Stimulated activated CD8-positive, alpha-beta memory T cell treated with anti-CD3 and anti-CD28 coated beads, Interleukin-4, amount 100 ng/mL, for 24 hours (primary cell): ENCODE results near the gene MAGI2.
"Not testable (repeated sequence)": the region's sequence is repeated elsewhere in the genome, so short reads cannot be mapped to it uniquely, and the experiment has no call there.

ENCODE experiments used
- DNase-seq: peaks from one replicate; pipeline ENCODE4 v3.0.0-alpha.2; 2020; ENCODE audit warnings: low read depth

MAGI2 gene

DNA sequence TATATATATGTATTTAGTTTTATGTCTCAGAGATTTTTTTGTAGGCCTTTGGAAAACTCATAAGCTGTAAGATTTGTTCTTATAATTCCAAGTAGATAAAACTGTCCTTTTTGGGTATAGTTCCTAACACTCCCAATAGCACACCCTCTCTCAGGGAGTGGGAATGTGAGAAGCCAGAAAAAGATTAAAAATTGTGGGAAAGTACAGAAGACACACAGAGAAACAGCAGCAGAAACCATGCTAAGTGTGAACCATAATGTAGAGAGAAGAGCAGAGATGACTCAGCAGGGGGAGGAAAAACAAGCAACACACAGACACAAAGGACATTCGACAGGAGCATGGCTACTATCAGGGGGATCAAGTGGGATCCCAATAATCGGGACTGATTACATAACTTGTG lies 401.6 kb downstream of the MAGI2 start:
- DNase-seq, result no peak

DNA sequence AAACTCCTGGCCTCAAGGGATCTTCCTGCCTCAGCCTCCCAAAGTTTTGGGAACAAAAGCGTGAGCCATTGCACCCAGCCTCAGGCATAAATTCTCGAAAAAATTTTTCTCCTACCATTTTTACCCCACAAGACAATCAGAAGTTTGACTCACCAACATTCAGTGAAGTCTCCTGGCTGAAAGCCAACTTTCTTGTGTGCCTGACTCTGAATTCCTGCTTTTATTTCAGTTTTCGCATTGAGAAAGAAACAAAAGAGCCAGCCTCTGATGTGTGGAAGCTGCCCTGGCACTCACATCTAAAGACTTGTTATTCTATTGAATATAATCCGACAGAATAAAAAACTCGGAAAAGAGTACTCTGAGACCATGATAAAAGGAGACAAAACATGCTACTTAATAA lies 402.9 kb downstream of the MAGI2 start:
- DNase-seq, result no peak

DNA sequence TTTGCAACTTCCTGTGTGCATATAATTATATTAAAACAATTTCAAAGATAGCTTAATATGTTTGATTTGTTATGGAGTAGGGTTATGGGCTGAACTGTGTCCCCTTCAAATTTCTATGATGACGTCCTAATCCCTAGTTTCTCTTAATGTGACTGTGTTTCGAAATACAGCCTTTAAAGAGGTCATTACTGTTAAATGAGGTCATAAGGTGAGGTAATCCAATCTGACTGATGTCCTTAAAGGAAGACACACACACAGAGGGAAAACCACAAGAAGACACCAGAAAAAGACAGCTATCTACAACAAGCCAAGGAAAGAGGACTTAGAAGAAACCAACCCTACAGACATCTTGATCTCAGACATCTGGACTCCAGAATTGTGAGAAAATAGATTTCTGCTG lies 407.4 kb downstream of the MAGI2 start:
- DNase-seq, result no peak

DNA sequence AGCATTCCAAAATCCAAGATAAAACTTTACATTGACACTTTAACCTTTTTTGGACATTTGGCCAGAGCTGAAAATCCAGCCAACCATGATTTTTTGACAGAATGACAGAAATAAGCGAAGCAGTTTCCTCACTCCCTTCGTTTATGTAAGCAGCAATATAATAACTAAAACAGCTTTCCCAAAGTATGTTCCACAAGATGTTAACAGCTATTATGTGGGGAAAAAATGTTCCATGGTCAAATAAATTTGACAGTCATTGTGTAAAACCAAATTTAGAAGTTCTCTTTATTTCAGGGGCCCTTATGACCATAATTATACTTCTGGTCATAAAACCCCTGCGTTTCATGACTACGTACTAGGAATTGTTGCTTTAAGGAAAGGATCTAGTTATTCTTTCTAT lies 416.5 kb downstream of the MAGI2 start:
- DNase-seq, result no peak

DNA sequence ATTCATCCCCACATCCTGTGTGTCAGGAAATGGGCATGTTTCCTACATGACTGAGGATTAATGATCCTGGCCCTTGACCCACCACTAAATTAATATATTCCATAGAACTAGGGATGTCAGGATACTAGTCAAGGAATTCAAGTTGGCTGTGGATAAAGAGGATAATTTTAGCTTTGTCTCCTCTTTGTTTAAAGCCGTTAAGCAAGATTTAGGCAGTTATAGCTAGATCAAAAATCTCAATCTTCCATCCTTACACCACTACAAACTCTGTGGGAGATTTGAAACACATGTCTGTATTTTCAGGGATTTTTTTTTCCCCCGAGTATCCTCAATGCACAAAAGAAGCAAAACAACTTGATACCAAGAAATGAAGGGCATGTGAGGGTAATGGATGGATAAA lies 417.1 kb downstream of the MAGI2 start:
- DNase-seq, result no peak

DNA sequence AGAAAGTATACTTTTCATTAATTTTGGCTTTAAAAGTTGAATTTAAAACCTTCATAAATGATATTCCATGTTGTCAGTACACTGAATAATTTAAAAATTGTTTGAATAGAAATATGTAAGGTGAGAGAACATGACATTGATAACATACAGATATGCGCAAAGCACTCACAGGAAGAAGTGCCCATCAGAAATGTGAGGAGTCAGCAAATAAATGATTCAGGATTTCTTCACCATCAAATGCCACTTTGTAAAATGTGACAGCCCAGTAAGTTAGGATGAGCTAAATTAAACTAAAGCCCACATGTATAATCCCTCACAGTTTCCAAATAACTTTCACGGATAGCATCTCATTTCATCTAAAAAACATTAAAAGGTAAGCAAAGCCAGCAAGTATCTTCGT lies 417.6 kb downstream of the MAGI2 start:
- DNase-seq, result no peak

DNA sequence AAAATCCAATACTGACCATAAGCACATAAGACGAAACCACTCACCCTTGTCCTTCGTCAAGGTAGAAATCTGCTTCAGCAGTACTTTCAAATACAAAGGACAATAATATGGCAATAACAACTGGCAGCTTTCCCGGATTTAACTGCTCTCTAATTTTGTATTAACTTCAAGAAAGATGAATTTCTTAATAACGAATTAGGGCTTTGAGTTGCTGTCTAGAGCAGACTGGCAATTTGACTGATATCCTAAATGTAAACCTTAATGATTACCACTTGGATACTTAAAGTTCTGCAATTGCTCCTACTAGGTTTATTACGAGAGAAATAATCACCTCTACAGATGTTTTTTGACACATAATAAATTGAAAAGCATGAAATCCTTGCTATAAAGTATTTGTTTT lies 418.7 kb downstream of the MAGI2 start:
- no peak for DNase-seq

DNA sequence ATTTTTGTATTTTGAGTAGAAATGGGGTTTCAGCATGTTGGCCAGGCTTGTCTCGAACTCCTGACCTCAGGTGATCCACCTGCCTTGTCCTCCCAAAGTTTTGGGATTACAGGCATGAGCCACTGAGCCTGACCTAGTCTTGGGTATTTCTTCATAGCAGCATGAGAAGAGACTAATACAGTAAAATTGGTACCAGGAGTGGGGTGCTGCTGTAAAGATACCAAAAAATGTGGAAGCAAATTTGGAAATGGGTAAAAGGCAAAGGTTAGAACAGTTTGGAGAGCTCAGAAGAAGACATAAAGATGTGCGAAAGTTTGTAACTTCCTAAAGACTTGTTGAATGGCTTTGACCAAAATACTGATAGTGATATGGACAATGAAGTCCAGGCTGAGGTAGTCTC lies 433.8 kb downstream of the MAGI2 start:
- not testable (repeated sequence) for DNase-seq

DNA sequence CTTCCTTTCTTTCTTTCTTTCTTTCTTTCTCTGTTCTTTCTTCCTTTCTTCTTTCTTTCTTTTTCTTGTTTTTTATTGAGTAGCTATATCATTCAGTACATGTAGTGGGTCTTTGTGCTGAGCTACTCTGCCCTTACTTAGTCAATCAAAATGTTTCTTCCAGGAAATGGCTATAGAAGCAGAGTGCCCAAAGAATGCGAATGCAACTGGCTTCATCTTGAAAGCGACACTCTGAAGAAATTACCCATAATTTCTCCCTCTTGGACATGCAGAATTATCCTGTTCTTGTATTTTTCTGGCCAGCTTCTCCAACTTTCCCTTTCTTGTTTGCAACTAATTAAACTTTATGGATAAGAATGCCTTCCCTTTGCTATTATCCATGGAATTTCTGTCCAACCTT lies 441.5 kb downstream of the MAGI2 start:
- no peak for DNase-seq

DNA sequence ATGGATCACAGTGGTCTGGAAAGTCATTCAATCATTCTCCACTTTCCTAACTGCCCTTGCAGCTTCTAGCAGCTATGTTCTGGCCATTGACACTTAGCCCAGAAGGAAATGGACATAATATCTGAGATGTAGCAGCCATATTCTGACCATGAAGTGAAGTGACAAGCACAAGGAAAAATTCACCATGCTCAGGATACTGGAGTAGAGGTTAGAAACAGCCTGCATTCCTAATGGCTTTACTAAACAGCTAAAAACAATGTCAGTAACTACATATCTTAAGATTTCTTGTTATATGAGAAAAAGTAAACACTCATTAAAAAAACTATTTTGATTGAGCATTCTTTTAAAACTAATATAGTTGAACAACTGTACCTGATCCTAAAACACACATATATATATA lies 443.8 kb downstream of the MAGI2 start:
- DNase-seq, result no peak

DNA sequence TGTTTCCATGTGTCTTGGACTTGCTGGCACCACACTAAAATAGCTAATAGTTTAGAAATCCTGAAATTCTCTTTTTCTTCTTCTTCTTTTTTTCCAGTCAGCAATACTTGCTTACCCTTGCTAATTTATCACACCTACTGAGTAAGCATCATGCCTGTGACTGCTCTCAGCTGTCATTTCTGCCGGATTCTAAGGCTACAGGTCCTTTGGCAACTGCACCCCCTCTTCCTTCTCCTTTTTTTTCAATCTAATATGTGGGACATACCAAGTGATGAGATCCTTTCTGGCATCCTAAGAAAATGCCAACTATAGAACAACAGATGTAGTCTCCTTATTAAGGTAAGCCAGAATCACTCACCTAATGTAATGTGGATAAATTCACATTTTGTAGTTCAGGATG lies 444.7 kb downstream of the MAGI2 start:
- no peak for DNase-seq

DNA sequence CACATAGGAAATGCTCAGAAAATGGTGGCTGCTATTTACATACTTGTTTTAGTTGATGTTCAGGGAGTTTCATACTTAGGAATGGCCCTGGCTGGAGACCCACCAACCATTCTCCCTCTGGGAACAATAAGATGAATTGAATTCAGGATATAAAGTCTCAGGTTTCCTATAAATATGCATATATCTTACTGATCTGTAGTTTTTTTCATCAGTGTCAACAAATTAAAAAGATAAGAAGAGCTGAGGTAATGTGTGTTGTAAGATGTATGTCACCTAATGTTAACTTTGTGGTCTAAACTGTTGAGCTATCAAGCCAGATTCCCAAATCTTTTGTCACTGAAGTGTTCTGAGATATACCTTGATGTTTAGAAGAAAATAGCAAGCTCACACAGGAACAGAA lies 457.5 kb downstream of the MAGI2 start:
- no peak for DNase-seq

DNA sequence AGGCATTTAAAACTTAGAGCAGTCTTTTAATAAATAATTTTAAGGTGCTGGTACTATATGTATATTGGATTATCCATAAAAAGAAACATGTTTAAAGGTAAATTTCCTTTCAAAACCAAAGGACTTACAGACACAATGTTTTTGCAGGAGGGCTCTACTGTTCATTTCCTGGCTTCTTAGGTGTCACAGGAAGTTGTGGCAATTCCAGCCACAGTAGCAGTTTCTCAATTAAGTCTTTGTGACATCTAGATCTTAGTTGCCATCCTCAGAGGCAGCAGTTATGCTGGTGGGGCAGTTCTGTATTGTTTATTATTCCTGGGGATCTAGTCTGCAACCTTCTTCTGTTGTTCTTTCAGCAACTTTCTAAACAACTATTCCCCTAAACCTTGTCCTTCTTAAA lies 460.1 kb downstream of the MAGI2 start:
- DNase-seq, result no peak

DNA sequence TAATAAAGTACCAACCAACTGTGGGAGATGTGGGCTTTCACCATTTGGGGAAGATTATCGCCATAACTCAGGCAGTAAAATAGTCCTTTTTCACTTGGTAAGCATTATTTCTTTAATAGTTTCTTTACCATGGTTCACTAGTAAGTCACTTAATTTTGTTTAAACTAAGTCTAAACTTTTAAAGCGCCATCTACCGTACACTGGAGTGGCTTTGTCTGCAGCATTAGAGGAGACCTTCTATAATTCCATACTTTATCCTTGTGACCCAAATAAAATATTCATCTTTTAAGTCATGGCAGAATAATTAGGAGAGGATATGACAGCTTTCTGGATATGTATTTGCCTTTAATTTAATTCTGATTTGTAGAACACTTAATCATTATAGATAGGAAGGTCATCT lies 468.0 kb downstream of the MAGI2 start:
- DNase-seq, result no peak

DNA sequence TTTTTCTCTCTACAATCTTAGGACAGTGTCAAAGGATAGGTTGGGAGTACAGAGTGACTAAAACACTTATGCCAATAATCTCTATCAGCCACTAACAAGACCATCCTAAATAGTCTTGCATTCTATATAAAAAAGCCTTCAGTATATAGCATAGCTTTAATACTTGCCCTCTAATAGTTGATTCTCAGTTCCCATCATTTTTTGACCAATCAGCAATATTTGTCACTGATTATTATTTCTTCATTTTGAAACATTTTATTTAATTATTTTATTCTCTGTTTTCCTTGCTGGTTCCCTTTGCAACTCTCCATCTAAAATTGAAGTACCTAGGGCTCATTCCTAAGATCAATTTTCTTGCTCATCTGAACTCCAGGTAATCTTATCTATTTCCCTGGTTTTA lies 470.0 kb downstream of the MAGI2 start:
- DNase-seq, result no peak

DNA sequence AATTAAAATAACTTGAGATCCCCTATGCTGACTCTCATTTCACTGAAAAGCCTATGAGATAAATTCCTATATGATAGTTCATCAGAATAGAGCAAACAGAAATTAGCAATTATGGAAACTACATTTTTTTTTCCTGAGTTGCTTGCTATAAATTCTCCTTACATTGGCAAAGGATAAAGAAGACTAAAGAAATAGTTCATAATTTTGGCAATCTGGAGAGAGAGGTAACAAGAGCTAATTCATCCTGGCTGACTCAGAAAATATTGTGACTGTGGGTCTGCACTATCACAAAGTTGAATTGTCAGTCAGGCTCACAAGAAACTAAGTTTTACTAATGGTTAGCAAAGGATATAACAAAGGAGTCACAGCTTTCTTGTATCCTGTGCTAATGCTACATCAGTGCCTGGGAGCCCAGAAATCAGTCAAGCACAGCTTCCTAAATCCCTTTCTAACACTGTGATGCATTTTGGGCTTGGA lies 483.0 kb downstream of the MAGI2 start:
- no peak for DNase-seq

DNA sequence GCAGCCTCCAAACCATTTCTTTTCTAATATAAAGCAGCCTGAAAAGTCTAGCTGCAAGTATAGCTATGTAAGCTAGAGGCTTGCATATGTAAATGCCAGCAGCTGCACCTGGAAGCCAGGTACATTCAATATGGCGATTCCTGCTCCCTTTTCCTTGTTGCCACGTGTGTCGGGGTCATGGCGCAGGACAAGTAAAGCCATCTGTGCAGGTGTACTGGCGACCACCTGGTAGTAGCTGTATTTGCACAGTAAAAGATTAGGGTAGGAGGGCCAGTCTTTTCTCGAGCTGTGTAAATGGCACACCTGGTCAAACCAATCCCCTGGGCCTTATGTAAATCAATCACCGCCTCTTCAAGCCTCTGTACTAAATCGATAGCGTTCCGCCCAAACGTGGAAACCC lies 484.5 kb downstream of the MAGI2 start:
- no peak for DNase-seq

DNA sequence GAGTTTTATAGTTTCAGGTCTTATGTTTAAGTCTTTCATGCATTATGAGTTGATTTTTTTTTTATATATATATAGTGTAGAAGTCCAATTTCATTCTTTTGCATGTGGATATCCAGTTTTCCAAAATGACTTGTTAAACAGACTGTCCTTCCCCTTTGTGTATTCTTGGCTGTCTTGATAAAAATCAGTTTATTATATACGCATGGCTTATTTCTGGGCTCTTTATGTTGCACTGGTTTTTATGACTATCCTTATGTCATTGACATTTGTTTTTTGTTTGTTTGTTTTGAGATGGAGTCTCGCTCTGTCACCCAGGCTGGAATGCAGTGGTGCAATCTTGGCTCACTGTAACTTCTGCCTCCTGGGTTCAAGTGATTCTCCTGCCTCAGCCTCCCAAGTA lies 485.9 kb downstream of the MAGI2 start:
- DNase-seq, result not testable (repeated sequence)

DNA sequence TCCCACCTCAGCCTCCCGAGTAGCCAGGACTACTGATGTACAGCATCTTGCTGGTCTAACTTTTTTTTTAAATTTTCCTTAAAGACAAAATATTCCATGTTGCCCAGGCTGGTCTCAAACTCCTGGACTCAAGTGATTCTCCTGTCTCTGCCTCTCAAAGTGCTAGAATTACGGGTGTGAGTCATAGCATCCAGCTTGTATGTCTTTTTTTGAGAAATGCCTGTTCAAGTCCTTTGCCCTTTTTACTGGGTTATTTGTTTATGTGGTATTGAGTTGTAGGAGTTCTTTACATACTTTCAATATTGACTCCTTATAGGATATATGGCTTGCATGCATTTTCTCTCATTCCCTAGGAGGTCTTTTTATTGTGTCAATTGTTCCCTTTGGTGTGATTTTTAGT lies 486.4 kb downstream of the MAGI2 start:
- DNase-seq, result no peak

DNA sequence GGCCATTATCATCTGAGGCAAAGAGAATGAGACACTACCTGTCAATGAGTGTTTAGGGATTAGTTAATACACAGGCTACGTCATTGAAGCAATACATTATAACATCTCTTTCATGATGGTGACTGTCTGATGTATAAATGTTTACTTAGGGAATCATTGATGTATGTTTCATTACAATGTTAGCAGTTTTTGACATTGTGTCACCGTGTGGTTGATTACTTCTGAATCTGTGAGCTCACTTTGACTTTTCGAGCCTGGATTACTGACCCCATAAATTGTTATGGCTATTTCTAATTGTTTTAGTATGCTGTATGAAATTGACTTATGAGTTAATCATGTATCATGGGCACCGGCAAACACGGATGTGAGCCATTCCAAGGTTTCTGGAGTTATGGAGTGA lies 494.0 kb downstream of the MAGI2 start:
- no peak for DNase-seq

DNA sequence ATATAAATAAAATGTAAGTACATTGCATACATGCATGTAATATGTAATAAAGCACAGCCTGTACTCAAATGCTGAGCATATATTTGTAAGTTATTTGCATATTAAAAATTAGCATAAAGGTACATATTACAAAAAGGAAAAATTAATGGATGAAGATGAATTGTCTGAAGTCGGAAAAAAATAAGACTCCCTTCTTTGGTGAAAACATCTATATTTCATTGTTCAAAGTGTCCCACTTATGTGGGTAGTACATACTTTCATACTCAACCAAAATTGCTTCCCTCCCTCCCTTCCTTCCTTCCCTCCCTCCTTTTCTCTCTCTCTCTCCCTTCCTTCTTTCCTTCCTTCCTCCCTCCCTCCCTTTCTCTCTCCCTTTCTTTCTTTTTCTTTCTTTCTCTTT lies 498.1 kb downstream of the MAGI2 start:
- DNase-seq, result no peak

DNA sequence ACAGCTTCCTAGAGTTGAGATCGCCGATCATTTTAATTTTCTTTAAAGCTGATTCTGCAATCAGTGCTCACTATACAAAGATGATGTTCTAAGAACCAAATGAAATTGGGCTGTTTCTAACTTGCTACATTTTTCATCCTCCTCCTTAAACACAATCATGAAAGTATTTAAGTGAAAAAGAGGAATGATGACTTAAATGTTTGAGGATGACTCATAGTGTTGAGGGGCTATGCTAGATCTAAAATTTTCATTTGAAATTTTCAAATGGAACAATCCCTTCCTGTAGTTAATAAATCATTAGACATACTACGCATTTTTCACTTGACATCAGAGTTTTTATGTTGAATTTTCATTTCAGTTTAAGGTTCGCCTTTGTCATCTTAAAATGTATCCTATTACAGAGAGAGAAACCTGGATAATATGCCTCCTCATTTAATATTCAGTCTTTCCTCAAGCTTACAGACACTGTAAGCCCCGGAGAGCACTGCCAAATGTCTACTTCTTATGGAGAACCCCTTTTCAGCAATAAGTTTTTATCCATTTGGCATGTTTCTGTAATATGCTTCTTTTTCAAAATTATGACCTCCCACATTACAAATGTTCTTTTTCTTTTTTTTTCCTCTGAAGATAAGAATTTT lies 499.6 kb downstream of the MAGI2 start:
- no peak for DNase-seq

DNA sequence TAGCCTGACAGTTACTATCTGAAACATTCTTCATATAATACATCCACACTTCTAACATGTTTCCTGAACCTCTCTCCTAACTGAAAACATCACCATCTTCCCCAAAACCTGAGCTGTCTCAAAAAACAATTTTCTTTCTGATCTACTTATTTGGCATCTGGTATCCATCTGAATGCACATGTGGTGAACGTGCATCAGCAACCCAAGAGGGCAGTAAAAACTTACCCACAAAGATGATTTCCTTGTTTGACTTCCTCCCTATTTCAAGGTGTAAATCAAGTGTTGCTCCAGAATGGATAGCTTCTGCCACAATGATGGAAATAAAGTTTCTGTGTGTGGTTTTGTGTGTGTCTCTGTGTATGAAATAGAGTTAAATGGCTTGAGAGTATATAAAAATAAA lies 500.4 kb downstream of the MAGI2 start:
- DNase-seq, result no peak

DNA sequence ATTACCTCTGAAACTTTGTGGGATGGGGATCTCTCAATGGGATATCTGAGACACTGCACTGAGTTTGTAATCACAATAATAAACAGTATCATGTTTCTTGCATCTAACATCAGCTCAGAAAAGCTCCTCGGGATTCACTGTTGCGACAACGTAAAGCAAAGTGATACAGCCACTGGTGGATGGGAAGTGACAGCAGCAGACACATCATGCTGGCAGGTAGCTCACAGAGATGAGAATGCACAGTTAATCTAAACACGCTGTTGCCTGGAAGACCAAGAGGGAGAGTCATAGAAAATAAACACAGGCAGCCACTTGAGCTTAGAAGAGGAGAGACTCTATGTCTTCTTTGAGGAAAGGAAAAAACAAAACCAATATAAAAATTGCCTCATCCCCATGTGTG lies 513.8 kb downstream of the MAGI2 start:
- no peak for DNase-seq

DNA sequence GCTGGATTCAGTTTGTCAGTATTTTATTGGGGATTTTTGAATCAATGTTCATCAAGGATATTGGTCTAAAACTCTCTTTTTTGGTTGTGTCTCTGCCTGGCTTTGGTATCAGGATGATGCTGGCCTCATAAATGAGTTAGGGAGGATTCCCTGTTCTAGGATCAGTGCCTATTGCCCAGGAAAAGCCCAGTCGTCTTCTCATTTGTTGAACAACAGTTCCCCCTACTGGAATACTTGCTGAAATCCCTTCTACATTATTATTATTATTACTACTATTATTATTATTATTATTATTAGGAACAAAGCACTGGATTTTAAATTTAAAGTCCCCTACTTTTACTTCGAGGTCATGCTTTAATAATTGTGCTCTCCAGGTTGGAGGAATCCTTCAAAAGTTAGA lies 528.9 kb downstream of the MAGI2 start:
- no peak for DNase-seq
